Uterus (tissue), 2 donors: ENCODE results near the gene PERM1.

ENCODE experiments used
- POLR2A ChIP-seq, 2 donors: fragments of 450-650 bp; IDR thresholded peaks; one replicate each; pipeline ENCODE4 v1.6.1; 2016; ENCODE audit warnings: antibody characterized with exemption in 2 of 2, mild to moderate bottlenecking in 1 of 2, moderate library complexity in 1 of 2
- TF ChIP-seq, protein P1 (sequence below), 4 experiments: fragments of 200-600 bp in 2 of 4; fragments of 450-650 bp in 2 of 4; sonication (generic) in 2 of 4; IDR thresholded peaks; one replicate each; pipeline ENCODE4 v1.5.1; 2016 to 2019; ENCODE audit warnings: antibody characterized with exemption in 4 of 4, mild to moderate bottlenecking in 2 of 4, moderate library complexity in 1 of 4

DNA sequence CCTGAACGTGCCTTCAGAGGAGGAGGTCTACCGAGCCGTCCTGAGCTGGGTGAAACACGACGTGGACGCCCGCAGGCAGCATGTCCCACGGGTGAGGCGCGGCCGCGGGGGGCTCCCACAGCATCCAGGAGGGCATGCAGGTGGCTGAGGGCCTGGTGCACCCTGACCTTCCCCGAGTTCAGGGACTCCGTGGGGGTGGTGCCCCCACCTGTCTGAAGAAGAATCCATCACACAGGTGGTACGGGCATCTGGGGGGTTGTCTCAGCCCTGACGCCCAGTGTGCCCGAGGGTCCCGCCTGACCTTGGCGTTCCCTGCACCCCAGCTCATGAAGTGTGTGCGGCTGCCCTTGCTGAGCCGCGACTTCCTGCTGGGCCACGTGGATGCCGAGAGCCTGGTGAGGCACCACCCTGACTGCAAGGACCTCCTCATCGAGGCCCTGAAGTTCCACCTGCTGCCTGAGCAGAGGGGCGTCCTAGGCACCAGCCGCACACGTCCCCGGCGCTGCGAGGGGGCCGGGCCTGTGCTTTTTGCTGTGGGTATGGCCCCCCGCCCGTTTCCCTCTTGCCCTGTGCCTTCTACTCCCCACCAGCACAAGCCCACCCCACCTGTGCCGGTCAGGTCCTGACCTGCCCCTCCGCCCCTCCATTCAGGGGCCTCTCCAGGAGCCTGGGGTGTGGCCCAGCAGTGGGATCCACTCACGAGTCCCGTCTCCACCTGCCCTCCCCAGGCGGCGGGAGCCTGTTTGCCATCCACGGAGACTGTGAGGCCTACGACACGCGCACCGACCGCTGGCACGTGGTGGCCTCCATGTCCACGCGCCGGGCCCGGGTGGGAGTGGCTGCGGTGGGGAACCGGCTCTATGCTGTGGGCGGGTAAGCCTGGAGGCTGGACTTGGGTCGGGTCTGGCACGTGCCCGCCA lies 19.3 kb downstream of the PERM1 start:
- TF ChIP-seq, protein P1, sequence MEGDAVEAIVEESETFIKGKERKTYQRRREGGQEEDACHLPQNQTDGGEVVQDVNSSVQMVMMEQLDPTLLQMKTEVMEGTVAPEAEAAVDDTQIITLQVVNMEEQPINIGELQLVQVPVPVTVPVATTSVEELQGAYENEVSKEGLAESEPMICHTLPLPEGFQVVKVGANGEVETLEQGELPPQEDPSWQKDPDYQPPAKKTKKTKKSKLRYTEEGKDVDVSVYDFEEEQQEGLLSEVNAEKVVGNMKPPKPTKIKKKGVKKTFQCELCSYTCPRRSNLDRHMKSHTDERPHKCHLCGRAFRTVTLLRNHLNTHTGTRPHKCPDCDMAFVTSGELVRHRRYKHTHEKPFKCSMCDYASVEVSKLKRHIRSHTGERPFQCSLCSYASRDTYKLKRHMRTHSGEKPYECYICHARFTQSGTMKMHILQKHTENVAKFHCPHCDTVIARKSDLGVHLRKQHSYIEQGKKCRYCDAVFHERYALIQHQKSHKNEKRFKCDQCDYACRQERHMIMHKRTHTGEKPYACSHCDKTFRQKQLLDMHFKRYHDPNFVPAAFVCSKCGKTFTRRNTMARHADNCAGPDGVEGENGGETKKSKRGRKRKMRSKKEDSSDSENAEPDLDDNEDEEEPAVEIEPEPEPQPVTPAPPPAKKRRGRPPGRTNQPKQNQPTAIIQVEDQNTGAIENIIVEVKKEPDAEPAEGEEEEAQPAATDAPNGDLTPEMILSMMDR (IDR thresholded peaks at IDR 0.05), result no peak
- no peak for TF ChIP-seq POLR2A (IDR thresholded peaks at IDR 0.05)
